GM04504 (cell line): ENCODE measurements around the gene SLC35B2.

Experiments used
- DNase-seq: peaks from one replicate; pipeline ENCODE4 v3.0.0-alpha.2; 2012; ENCODE audit warnings: low read depth

Gene SLC35B2

DNA sequence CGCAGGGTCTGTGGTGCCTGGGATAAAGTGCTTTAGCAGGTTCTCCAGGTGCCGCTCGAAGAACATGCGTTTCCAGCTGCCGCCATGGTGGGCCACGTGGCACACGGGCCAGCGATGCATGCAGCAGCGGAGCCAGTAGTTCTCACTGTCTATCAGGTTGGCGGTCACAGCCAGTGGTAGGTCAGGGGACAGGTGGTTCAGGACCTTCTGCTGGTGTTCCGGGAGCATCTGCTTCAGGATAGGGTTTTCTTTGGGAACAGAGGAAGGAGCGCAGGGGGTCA, 28.9 kb upstream of the SLC35B2 start:
- DNase-seq: no peak

DNA sequence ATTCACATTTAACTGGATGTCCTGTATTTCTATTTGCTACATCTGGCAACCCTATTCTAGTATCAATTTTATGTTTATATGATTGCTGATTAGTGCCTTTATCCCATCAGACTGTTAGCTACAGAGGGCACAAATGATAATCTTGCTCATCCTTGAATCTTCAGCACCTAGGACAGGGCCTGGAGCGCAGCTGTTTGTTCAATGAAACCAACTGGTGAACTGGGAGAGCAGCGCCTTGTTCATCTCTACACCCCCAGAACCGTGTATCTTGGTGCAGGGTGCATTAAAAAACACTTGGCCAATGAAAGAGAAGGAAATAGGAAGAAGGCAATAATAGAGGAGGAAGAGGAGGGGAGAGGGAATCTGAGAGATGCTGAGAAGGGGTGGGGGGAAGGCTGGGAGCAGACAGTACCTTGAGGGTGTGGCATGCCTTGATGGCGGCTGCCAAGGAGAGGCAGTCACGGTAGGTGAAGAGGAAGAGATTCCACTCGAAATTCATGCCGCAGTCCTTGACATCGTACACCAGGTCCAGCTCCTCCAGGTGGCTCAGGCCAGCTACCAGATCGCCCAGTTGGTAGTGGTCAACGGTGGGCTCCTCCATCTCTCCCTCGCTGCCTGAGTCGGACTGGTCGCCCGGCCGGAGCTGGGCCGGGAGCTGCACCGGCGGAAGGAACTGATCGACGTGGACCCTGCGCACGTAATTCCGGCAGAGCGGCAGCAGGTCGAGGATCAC, 28.4 kb upstream of the SLC35B2 start:
- DNase-seq: no peak

DNA sequence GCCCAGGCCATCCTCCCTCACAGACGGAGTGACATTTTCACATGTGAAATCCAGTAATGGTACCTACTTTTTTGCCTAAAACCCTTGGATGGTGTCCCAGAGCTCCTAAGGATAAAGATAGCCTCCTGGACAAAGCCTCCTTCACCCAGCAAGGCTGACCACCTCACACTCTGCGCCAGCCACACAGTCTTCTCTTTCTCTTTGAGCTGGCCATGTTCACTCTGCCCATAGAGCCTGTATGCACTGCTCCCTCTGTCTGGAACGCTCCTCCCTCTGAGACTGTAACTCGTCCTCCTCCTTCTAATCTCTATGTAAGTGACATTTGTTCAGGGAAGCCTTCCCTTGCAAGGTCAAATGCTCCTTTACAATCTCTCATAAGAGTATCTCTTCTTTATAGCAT, 27.5 kb upstream of the SLC35B2 start:
- DNase-seq: no peak

DNA sequence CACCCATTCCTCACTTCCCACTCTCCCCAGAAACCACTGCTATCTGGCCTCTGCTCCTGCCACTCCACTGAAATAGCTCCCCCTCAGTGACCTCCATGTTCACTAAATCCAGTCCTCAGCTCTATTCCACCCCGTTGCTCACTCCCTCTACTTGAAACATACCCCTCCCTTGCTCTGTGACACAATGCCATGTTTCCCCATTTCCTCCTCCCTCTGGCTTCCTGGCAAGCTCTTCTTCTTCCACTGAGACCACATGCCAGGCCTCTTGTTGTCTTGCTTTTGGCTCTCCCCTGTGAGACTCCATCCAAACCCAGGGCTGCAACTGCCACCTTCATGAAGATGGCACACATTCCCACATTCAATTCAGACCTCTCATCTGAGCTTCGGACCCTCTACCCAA, 26.8 kb upstream of the SLC35B2 start:
- no peak for DNase-seq

DNA sequence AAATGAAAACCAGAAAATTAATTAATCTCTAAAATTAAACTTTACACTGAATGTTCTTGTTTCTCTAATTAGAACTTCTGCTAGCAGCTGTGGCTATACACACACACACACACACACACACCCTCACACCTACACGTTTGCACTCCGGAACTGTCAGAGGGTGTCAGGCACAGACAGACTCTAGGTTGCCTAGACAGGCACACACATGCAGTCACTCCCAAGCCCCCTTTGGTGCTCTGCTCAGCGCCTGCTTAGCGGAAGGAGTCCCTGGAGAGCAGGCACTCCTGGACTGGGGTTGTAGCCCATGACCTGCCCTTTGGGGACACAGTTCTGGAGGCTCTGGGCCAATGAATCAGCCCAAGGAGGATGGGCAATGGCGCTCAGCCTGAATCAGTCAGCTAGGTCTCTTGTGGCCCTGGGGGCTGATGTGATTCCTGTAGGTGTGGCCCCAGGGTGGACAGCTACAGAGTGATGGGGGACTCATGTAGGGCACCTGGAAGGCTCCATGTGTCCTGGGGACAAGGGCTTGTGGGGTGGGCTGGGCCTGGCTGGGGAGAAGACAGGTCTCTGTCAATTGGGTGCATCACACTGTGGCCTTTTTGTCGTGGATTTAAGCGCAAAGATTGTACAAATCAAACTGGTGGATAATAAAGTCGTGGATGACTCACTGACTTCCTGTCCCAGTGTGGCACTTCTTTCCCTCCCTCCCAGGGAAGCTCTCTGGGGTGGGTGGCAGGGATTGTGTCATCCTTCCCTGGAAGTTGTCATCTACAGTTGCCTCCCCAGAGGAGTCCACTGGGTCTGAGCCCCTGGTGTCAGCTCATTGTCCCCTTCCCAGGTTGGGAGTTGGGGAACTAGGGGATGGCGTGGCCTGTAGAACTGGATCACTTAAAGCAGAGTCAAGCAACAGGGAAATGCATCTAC, 21.7 kb upstream of the SLC35B2 start:
- DNase-seq: no peak

DNA sequence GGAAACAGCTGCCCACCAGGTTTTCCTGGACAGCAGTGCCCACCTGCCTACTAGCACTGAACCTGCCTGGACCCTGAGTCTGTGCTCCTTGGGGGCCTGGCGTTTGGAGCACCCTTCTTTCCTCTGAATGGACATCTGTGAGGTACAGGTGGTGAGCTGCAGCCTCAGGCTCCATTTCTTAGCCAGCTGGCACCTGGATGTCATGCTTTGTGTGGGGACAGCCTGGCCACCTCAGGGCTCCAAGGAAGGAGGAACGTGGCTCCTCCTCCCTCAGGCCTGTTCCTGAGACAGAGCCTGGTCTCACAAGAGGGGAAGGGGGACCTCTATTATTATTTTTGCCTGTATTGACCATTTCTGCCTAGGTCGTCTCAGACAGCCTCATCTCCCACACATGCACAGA, 21.0 kb upstream of the SLC35B2 start:
- DNase-seq: no peak

DNA sequence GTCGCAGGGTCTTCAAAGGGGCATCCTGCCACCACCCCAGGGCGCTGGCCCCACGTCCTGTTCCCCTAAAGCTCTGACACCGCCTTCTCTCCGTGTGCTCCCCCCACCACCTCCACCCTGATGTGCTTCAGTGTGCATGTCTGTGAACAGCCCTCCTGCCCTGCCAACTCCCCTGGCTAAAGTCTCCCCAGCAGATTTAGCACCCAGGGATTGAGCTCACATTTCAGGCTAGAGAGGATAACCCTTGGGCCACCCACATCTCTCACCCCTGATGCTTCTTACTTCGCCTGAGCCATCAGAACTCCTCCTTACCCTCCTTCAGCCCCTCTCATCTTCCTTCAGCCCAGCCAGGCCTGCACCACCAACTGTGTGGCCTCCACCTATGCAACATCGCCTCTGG, 20.4 kb upstream of the SLC35B2 start:
- no peak for DNase-seq

DNA sequence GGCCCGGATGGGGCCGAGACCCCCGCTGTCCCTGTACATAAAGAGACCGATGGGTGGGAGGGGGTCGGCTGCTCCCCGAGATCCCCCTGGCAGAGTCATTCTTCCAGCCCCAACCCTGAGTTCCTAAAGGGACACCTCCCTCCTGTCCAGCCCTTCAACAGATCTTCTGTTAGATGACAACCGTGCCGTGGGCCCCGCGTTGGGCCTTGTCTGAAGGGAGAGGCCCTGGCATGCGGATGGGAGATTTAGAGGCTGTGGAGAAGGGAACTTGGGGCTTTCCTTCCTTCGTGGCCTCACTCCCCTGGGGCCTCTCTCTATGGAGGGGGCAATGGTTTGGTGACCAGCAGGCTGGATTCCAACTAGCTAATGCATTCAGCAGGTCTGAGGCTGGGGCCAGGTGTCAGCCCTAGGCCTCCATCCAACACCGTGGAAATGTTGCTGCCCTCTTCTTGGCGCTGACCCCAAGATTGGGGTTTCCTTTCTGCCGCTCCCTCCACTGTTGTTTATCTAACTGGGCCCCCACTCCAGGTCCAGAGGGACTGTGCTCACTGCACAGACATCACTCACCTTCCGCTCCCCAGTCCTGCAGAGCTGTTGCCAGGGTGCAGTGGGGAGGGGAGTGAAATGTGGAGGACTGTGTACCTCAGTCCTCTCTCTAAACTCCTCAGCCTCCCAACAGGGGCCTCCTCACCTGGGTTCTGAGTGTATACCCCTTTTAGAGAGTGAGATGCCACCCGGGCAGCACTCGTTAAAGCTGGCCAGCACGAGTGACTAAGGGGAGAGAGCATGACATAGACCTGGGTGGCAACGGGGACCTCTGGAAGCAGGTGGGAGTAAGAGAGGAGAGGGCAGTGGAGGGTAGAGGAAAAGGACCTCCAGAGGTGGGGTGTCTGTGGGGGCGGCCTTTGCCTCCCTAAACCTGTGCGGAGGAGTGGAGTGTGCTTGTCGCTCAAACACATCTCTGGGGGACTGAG, 19.6 kb upstream of the SLC35B2 start:
- DNase-seq: no peak

DNA sequence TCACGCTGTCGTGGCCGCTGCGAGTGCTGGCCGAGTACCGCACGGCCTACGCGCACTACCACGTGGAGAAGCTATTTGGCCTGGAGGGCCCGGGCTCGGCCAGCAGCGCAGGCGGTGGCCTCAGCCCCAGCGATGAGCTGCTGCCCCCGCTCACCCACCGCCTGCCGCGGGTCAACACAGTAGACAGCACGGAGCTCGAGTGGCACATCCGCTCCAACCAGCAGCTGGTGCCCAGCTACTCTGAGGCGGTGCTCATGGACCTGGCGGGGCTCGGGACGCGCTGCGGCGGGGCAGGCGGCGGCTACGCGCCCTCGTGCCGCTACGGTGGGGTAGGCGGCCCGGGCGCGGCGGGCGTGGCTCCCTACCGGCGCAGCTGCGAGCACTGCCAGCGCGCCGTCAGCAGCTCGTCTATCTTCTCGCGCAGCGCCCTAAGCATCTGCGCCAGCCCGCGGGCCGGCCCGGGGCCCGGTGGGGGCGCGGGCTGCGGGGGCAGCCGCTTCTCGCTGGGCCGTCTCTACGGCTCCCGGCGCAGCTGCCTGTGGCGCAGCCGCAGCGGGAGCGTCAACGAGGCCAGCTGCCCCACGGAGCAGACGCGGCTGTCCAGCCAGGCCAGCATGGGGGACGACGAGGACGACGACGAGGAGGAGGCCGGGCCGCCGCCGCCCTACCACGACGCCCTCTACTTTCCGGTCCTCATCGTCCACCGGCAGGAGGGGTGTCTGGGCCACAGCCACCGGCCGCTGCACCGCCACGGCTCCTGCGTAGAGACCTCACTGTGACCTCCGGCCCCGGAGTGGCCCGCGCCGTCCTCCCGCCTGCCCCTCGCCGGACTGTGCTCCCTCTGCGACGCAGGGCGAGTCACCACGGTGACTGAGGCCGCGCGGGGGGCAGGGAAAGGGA, 18.7 kb upstream of the SLC35B2 start:
- no peak for DNase-seq

DNA sequence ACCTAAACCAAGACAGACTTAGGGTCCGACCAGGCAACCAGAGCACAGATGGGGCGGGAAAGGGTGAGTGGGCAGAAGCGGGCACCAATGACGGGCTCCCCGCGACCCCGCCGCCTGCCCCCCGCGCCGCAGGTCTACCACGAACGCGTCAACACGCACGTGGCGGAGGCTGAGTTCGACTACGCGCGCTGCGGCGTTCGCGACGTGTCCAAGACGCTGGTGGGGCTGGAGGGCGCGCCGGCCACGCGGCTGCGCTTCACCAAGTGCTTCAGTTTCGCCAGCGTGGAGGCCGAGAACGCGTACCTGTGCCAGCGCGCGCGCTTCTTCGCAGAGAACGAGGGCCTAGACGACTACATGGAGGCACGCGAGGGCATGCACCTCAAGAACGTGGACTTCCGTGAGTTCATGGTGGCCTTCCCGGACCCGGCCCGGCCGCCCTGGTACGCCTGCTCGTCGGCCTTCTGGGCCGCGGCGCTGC, 18.0 kb upstream of the SLC35B2 start:
- DNase-seq: no peak

DNA sequence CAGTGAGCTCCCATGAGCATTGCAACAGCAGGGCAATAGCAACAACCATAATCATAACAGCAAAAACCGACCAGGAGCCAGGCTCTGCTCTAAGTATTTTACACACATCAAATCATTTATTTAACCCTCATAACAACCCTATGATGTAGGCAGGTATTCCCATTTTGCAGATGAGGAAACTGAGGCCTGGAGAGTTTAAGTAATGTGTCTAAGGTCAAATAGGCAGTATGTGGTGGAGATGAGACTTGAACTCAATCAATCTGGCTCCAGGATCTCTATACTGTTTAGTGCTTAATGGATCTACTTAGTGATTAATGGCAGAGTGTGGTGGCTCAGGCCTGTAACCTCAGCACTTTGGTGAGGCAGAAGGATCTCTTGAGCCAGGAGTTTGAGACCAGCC, 16.3 kb upstream of the SLC35B2 start:
- no peak for DNase-seq

DNA sequence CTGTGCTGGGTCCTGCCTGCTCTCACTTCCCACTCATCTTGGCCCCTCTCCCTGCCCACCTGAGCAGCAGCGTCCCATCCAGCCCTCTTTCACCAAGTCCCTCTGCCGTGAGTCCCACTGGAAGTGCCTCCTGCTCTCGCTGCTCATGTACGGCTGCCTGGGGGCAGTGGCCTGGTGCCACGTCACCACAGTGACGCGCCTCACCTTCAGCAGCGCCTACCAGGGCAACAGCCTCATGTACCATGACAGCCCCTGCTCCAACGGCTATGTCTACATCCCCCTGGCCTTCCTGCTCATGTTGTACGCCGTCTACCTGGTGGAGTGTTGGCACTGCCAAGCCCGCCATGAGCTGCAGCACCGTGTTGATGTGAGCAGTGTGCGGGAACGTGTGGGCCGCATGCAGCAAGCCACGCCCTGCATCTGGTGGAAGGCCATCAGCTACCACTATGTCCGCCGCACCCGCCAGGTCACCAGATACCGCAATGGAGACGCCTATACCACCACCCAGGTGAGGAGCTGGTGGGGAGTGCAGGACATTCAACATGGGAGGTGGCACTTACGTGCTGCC, 15.8 kb upstream of the SLC35B2 start:
- DNase-seq: no peak

DNA sequence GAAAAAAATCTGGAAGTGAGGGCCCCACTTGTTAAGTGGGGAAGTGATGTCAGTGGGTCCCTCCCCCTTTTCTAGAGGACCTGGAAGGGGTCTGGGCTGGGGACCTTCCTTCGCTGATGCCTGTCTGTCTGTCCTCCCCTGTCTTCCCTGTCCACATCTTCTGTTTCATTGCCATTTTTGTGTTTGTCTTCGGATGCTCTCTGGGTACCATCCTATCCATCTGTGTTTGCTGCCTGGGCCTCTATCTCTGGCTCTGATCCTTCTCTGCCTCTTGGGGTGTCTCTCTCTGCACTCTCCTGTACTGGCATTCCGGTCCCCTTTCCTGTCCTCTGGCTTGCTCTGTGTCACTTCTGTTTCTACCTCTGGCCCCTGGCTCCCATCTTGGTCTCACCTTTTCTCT, 15.2 kb upstream of the SLC35B2 start:
- DNase-seq: no peak

DNA sequence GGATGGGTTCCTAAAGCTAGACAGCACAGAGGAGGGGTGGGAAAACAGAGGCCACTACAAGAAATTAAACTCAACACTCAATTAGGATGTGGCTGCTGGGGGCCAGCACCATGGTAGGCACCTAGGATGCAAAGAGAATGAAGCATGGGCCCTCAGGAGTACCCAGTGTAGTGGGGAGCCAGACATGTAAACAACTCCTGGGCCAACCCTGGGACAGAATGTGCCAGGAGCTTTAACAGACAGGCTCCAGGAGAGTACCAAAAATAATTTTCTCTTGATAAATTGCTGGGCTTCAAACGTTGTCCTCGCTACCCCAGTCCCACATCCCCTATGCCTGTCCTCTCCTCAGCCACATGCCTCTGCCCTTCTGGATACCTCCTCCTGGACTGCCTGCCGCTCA, 14.6 kb upstream of the SLC35B2 start:
- no peak for DNase-seq

DNA sequence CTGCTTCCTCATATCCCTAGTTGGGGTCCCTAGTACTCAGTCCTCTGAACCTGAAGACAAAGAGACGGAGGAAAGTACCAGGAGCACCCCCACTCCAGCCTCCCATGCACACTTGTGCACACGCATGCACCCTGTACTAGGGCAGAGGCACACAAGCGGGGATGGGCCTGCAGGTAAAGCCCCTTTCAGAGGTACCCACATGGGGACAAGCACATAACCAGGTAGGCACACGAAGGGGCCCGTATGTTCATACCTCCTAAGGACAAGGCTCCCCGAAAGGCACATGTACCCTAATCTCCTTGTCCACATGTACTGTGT, 14.0 kb upstream of the SLC35B2 start:
- DNase-seq: no peak

DNA sequence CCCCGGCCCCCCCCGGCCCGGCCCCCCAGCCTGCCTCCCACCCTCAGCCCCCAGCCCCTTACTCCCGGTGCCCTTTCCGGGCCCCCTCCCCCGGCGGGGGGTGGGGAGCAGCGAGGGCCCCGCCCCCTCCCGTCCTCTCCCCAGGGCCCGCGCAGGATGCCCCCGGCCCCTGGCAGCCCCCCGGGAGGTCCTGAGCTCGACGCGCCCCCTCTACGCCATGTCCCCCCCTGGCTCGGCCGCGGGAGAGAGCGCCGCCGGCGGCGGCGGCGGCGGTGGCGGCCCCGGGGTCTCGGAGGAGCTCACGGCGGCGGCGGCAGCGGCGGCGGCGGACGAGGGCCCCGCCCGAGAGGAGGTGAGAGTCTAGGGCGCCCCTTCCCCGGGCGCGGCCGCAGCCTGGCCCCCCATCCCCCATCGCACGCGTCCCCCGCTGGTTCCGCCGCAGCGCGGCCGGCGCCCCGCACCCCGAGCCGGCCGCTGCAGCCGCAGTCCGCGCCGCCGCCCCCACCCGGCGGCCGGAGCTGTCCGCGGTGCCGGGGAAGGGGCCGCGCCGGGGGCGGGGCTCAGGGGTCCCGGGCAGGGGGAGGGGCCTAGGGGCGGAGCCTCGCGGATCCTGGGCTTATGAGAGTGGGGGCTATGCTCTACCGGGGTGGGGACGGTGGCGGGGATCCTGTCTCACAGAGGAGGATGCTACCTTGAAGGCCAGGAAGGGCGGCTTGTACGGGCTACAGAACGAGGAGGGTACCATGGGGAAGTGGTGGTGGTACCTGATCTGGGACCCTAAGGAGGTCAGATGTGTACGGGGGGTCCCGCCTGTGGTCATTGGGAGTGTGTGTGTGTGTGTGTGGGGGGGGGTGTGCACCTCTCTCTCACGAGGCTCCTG, 13.4 kb upstream of the SLC35B2 start:
- no peak for DNase-seq

DNA sequence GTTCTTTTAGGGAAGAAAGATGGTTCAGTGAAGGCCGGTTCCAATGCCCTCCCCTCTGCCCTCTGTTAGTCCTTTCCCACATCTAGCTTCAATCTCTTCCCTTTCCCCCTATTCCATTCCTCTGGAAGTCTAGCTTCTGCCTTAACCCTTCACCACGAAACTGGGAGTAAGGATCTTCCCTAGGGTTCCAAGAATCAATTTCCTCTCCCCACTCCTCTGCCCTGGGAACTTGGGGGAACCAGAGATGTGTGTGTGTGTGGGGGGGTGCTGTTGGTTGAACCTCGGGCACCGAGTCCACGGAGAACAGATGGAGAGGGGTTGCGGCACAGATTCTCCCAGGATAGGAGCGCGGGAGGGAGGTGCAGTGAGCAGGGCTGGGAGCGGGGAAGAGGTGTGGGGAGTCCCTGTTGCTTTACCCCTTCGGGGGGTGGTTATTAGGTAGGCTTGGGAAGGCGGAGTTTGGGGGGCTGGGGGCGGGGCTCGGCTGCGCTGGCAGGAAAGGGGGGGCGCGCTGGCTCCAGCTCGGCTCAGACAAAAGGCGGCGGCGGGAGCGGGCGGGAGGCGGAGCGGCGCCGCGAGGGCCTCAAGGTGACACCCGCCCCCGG, 12.7 kb upstream of the SLC35B2 start, which contains the start of gene TMEM151B:
Gene TMEM151B, plus strand, starts transcription at position 530 of the 605 bp plus-strand sequence. CDS start 293 bp downstream, outside the sequence.
- DNase-seq: no peak

DNA sequence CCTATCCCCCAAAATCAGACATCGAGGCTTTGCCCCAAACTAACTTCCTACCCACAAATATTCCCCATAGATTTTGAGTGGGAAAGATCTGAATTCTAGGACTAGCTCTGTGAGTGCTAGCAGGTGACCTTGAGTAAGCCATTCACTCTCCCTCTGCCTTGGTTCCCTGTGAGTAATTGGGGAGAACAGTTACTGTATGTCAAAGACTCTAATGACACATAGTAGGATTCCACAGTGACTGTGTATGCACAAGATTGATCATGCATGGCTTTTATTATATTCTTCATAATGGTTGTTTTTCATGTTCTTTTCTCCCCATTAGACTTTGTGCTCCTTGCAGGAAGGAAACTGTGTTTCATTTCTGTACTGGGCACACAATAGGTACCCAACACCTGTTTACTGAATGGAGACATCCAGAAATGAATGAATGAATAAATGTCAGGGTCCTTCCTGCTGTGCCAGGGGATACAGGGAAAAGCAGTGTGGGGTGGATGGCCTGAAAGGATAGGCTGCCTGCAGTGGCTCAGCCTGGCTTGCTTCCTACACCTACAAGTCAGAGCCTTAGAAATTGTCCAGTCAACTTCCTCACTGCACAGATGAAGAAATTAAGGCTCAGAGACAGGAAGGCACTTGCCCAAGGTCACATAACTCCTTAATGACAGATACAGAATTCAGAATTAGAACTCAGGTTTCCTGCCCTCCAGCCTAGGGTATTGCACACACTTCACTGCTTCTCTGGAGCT, 12.0 kb upstream of the SLC35B2 start:
- DNase-seq: no peak

DNA sequence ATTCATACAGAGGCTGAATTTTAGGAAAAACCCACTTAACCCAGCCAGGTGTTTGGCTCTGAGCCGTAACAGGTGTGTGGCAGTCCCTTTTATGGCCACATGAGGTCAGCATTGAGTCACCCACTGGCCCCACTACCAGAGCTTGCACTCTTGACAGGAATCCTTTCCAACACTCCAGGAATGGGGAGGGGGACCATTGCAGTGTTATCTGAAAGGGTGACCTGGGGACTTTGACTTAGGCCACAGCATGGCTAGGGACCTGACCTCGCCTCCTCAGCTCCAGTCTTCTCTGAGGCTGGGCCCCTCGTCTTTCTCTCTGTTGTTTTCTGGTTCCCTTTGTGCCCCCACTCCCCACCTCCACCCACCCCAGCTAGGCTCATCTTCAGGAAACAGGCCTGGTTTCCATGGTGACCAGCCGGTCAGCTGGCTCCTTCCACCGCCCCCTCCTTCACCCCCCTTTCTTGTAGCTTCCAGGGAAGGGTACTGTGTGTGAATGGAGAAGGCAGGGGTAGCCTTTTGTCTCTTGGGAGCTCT, 10.8 kb upstream of the SLC35B2 start:
- no peak for DNase-seq
